Adrenal gland (tissue), 5 donors: ENCODE data around the gene RUNX1.

ENCODE experiments used
- CTCF ChIP-seq, 6 experiments: fragments of 450-650 bp in 4 of 6; fragments of 200-600 bp in 2 of 6; sonication (generic) in 1 of 6; IDR thresholded peaks; 1 replicate in 5 of 6; 2 replicates in 1 of 6; pipeline versions ENCODE4 v1.5.1 to v1.8.0; 2016 to 2021; ENCODE audit warnings: antibody characterized with exemption in 6 of 6, mild to moderate bottlenecking in 2 of 6, moderate library complexity in 1 of 6
- POLR2A ChIP-seq, 2 donors: fragments of 450-650 bp; IDR thresholded peaks; one replicate each; pipeline ENCODE4 v1.6.1; 2017; ENCODE audit warnings: antibody characterized with exemption in 2 of 2, mild to moderate bottlenecking in 2 of 2, moderate library complexity in 1 of 2
- donor health status: DM: no; HTN: no; CAD: no.

- TF ChIP-seq CTCF (IDR thresholded peaks at IDR 0.05), result no peak
- no peak for TF ChIP-seq POLR2A (IDR thresholded peaks at IDR 0.05)
These were observed 8.0 kb downstream of the RUNX1 start for GRCh38 chr21:35041122-35041521.
